Measurements from ENCODE around the gene USP5.

DNA sequence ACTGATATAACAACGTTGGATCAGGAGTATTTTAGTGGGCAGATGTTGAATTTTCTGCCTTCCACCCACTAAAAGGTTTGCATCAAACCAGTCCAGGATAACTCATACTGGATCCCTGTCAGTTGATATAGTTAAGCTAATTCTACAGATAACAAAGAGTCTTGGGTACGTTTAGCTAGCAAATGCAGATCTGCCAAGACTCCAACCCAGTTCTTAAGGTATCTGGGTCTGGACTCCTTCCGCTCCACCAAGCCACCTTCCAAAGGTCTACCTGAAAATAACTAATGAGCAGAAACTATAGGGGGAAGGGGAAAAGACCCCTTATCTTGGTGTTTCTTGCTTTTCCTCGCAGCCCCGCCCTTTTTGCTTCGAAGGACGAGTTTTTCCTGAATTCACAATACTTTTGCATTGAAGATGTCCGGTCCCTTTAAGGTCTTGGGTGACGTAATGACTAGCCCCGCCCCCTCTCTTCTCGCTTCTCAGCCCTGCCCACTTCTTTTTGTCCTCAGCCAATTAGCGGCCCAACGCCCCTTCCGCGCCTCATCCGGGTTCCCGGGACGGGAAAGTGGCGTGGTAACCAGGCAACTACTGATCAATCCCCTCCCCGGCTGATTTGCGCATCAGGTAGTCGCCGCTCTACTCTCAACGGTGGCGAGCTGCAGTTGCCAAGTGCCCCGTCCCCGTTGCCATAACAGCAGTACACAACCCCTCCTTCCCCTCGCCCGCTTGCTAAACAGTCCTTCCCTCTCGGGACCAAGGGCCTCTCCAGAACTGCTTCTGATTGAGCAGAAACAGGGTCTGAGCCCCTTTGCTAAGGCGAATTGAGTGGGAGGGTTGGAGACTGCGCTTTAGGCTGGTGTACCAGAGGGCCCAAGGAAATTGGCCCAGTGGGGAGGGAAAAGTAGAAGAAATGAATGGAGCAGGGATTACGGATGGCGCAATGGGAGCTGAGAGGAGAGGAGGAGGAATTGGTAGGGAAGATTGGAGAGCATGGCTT is 52.6 kb downstream of the USP5 start, which contains the start of gene LRRC23:
- TF ChIP-seq CTCF (conservative IDR thresholded peaks at IDR 0.05; ENCODE audit: low read length) (no peak), EZH2phosphoT487 (IDR thresholded peaks at IDR 0.05; ENCODE audit: borderline replicate concordance, low read depth, low read length) (no peak)

Data from OCI-LY7 (cell line).